Measurements from ENCODE around the gene DCP1A.
"Not testable (repeated sequence)": the region's sequence is repeated elsewhere in the genome, so short reads cannot be mapped to it uniquely, and the experiment has no call there.

DCP1A gene

GRCh38 chr3:53347261-53348064 lies at the start of gene DCP1A:
Gene DCP1A (minus strand): TSS chr3:53347543. CDS start chr3:53347517, 26 bp downstream.
- DNase-seq, result peak; percentile 95

- no peak for DNase-seq
Observed at GRCh38 chr3:53384465-53385423, 37.4 kb upstream of the DCP1A start.

- DNase-seq, result no peak
Observed at GRCh38 chr3:53382106-53382505, 34.8 kb upstream of the DCP1A start.

GRCh38 chr3:53380306-53380705 lies 33.0 kb upstream of the DCP1A start:
- DNase-seq, result no peak

- DNase-seq, result no peak
Observed at GRCh38 chr3:53379898-53380297, 32.6 kb upstream of the DCP1A start.

- no peak for DNase-seq
Observed at GRCh38 chr3:53377794-53378193, 30.5 kb upstream of the DCP1A start.

- no peak for DNase-seq
Observed at GRCh38 chr3:53376679-53377078, 29.3 kb upstream of the DCP1A start.

GRCh38 chr3:53375019-53375418 lies 27.7 kb upstream of the DCP1A start:
- peak; percentile 57 for DNase-seq

GRCh38 chr3:53370719-53371118 lies 23.4 kb upstream of the DCP1A start:
- not testable (repeated sequence) for DNase-seq

- DNase-seq, result no peak
Observed at GRCh38 chr3:53361852-53362251, 14.5 kb upstream of the DCP1A start.

- no peak for DNase-seq
Observed at GRCh38 chr3:53357458-53357857, 10.1 kb upstream of the DCP1A start.

GRCh38 chr3:53354945-53355498 lies 7.7 kb upstream of the DCP1A start:
- no peak for DNase-seq

- no peak for DNase-seq
Observed at GRCh38 chr3:53353202-53353601, 5.9 kb upstream of the DCP1A start.

- DNase-seq, result peak; percentile 72
Observed at GRCh38 chr3:53350652-53351051, 3.3 kb upstream of the DCP1A start.

- not testable (repeated sequence) for DNase-seq
Observed at GRCh38 chr3:53348118-53348517, 775 bp upstream of the DCP1A start.

- DNase-seq, result no peak
Observed at GRCh38 chr3:53346922-53347260, 452 bp downstream of the DCP1A start.

- no peak for DNase-seq
Observed at GRCh38 chr3:53346514-53346913, 829 bp downstream of the DCP1A start.

- no peak for DNase-seq
Observed at GRCh38 chr3:53342353-53342752, 5.0 kb downstream of the DCP1A start.

GRCh38 chr3:53337167-53337940 lies 10.0 kb downstream of the DCP1A start:
- DNase-seq, result no peak

GRCh38 chr3:53334742-53335141 lies 12.6 kb downstream of the DCP1A start:
- no peak for DNase-seq

GRCh38 chr3:53331871-53332270 lies 15.5 kb downstream of the DCP1A start:
- no peak for DNase-seq

GRCh38 chr3:53329897-53330296 lies 17.4 kb downstream of the DCP1A start:
- DNase-seq, result no peak

GRCh38 chr3:53328746-53329145 lies 18.6 kb downstream of the DCP1A start:
- no peak for DNase-seq
